Rectal smooth muscle tissue (tissue), 1 donor: Measurements from ENCODE around the gene TBC1D2.

Experiments
- H3K27ac ChIP-seq: one replicate; pipeline ENCODE4 v1.7.0; 2013; ENCODE audit warnings: low read depth, low read length, inconsistent platforms
- H3K27me3 ChIP-seq: one replicate; pipeline ENCODE4 v1.7.0; 2013; ENCODE audit warnings: low read length; ENCODE audit not compliant: control insufficient read depth, insufficient read depth
- H3K36me3 ChIP-seq: one replicate; pipeline ENCODE4 v1.7.0; 2013; ENCODE audit warnings: low read length; ENCODE audit not compliant: control insufficient read depth, insufficient read depth
- H3K4me1 ChIP-seq: one replicate; pipeline ENCODE4 v1.7.0; 2013; ENCODE audit warnings: low read length; ENCODE audit not compliant: control insufficient read depth, insufficient read depth
- H3K4me3 ChIP-seq: one replicate; pipeline ENCODE4 v1.7.0; 2013; ENCODE audit warnings: low read length
- H3K9ac ChIP-seq: one replicate; pipeline ENCODE4 v1.7.0; 2013; ENCODE audit warnings: low read length

TBC1D2 gene

GRCh38 chr9:98190757-98191105, 64.7 kb downstream of the TBC1D2 start:
- Histone ChIP-seq H3K27me3 (no peaks in the 10 kb centered on the region), H3K36me3 (no peaks in the 10 kb centered on the region), H3K4me3 (no peak overlapping the region), H3K4me1 (no peaks in the 10 kb centered on the region), H3K27ac (no peak overlapping the region), H3K9ac (no peak overlapping the region)

- H3K27ac ChIP-seq: no peak overlapping the region
- H3K4me3 ChIP-seq: no peak overlapping the region
- no peaks in the 10 kb centered on the region for H3K27me3 ChIP-seq
- no peak overlapping the region for H3K9ac ChIP-seq
- H3K36me3 ChIP-seq: no peaks in the 10 kb centered on the region
- H3K4me1 ChIP-seq: no peaks in the 10 kb centered on the region
Observed at GRCh38 chr9:98189412-98189811, 66.0 kb downstream of the TBC1D2 start.

DNA sequence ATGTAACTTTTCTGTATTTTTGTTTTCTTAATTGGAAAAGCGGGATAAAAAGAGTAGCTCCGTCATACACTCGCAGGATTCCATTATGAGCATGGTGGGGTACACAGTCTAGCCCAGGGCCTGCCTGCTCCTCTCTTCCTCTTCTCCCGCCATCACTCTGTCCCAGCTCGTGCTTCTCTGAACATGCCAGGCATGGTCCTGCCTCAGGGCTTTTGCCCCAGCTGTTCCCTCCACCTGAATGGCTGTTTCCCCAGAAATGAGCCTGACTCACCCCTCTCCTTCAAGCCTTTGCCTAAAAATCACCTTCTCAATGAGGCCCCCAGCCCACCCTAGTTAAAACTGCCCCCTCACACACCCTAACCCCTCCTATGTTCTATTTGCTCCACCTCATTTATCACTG, 67.5 kb downstream of the TBC1D2 start:
- no peak overlapping the region for H3K4me3 ChIP-seq
- no peaks in the 10 kb centered on the region for H3K36me3 ChIP-seq
- H3K27me3 ChIP-seq: no peaks in the 10 kb centered on the region
- H3K9ac ChIP-seq: no peak overlapping the region
- H3K27ac ChIP-seq: no peak overlapping the region
- no peaks in the 10 kb centered on the region for H3K4me1 ChIP-seq

GRCh38 chr9:98186236-98186635, 69.2 kb downstream of the TBC1D2 start:
- Histone ChIP-seq H3K27me3 (no peaks in the 10 kb centered on the region), H3K27ac (no peak overlapping the region), H3K4me3 (no peak overlapping the region), H3K9ac (no peak overlapping the region), H3K4me1 (no peaks in the 10 kb centered on the region), H3K36me3 (no peaks in the 10 kb centered on the region)

DNA sequence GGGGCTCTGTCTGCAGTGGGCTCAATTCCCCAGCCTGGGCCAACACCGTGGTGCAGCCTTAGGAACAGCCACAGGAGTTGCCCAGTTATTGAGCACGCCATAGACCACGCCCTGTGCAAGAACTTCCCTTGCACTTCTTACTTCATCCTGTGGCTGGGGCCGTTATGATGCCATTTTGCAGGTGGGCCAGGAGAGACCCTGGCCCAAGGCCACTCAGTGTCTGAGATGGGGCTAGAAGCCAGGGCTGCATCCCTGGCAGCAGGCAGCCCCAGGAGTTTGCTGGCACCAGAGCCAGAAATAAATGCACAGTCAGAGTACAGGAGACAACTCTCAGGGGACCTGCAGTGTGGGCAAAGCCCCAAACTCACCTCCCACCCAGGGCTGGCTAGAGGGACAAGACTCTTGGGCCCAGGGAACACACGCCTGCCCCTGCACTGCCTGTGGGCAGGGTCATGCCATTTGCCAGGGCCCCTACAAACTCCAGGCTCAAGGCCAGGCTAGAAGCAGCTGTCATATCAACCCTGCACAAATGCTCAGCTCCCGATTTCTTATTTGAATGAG, 69.8 kb downstream of the TBC1D2 start:
- no peaks in the 10 kb centered on the region for H3K4me1 ChIP-seq
- no peaks in the 10 kb centered on the region for H3K27me3 ChIP-seq
- H3K4me3 ChIP-seq: no peak overlapping the region
- no peak overlapping the region for H3K27ac ChIP-seq
- H3K9ac ChIP-seq: no peak overlapping the region
- no peaks in the 10 kb centered on the region for H3K36me3 ChIP-seq

DNA sequence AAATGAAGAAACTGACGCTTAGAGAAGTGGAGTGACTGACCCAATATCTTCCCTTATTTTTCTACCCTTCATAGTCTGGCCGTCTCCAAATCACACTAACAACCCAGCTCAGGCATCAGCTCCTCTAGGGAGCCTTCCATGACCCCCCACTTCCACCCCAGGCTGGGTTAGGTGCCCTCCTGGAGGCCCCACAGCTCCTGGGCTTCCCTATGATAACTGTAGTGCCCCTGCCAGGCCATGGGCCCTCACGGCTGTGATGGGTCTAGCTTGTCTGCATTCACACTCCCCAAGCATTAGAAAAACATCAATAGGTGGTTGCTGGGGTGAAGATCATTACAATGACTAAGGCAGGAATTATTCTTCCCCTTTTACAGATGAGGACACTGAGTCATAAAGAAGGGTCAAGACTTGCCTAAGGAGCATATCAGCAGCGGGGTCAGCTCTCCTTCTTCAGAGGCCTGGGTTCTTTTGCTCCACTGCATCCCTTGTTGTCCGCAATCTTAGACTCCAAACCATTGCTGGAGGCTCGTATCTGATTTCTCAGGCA, 70.4 kb downstream of the TBC1D2 start:
- Histone ChIP-seq H3K4me1 (no peaks in the 10 kb centered on the region), H3K4me3 (no peak overlapping the region), H3K27ac (no peak overlapping the region), H3K27me3 (no peaks in the 10 kb centered on the region), H3K36me3 (no peaks in the 10 kb centered on the region), H3K9ac (no peak overlapping the region)

GRCh38 chr9:98184326-98184725, 71.1 kb downstream of the TBC1D2 start:
- no peak overlapping the region for H3K9ac ChIP-seq

DNA sequence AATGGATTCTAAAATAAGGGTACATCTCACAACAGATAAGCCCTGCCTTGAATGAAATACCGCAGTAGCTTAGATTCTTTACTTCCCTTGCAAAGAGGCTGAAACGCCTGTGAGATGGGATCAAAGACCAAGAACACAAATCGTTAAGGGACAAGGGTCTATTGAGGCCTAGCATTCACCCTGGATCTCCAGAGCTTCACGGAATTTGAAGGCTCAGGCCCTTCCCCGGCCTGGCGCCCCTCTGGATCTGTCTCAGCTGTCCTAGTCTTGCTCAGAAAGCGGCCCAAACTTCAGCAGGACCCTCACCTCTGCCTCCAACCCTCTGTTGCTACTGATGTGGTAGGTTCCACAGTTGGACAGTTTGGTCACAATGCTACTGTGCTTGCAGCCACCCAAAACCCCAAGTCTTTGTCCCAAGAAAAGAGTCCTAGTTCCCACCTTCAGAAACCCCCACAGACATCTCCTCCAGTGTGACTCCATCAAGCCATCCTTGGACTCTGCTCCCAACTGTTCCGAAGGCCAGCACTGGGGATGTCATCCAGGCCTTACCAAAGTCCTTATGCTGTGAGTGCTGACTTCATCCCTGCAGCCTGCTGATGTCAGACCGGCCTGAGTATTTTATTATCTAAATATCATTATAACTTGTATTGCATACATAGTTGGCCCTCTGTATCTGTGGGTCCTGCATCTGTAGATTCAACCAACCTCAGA, 72.4 kb downstream of the TBC1D2 start:
- H3K36me3 ChIP-seq: no peaks in the 10 kb centered on the region
- no peak overlapping the region for H3K9ac ChIP-seq
- no peaks in the 10 kb centered on the region for H3K27me3 ChIP-seq
- H3K4me3 ChIP-seq: no peak overlapping the region
- H3K4me1 ChIP-seq: no peaks in the 10 kb centered on the region
- no peak overlapping the region for H3K27ac ChIP-seq

More at GRCh38 chr9:98184326-98184725, 71.1 kb downstream of the TBC1D2 start:
- Histone ChIP-seq H3K4me3 (no peak overlapping the region), H3K36me3 (no peaks in the 10 kb centered on the region), H3K27me3 (no peaks in the 10 kb centered on the region), H3K27ac (no peak overlapping the region), H3K4me1 (no peaks in the 10 kb centered on the region)

DNA sequence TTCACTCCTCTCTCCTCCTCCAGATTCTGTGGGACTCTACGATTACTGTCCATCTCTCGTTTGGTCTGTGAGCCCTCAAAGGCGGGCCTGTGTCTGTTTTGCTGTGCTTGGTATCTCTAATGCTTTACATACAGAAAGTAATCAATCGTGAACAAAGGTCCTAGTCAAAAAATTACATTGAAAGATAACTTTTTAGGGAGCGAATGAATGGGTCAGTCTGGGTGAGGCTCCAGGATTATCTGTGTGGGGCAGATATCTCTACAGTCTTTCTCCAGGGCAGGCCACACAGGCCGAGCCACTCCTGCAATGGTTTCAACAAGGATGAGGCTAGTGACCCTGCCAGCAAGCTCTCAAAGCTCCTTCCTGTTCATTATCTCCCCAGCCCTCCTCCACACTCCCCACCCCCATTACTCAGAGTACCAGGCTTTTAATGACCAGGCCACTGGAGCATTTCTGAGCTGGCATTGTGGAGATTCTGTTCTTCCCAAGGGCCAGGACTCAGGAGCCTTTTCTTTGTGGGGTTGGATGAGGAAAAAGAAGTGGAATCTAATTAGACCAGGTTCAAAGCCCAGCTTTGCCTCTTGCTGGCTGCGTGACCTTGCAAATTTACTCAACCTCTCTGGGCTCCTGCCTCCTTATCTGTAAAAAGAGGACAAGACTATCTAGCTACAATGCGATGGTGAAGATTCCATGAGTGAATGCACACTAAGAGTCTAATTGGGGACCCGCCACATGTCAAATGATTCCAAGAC, 73.2 kb downstream of the TBC1D2 start:
- Histone ChIP-seq H3K4me3 (no peak overlapping the region), H3K4me1 (no peaks in the 10 kb centered on the region)

GRCh38 chr9:98181746-98182068, 73.7 kb downstream of the TBC1D2 start:
- H3K4me3 ChIP-seq: no peak overlapping the region
- no peaks in the 10 kb centered on the region for H3K27me3 ChIP-seq
- H3K27ac ChIP-seq: no peak overlapping the region
- H3K4me1 ChIP-seq: no peaks in the 10 kb centered on the region
- no peaks in the 10 kb centered on the region for H3K36me3 ChIP-seq
- H3K9ac ChIP-seq: no peak overlapping the region

More for the DNA sequence above, 73.2 kb downstream of the TBC1D2 start:
- Histone ChIP-seq H3K36me3 (no peaks in the 10 kb centered on the region), H3K9ac (no peak overlapping the region), H3K27ac (no peak overlapping the region), H3K27me3 (no peaks in the 10 kb centered on the region)

GRCh38 chr9:98180996-98181395, 74.5 kb downstream of the TBC1D2 start:
- no peak overlapping the region for H3K9ac ChIP-seq
- no peaks in the 10 kb centered on the region for H3K4me1 ChIP-seq
- H3K36me3 ChIP-seq: no peaks in the 10 kb centered on the region
- no peak overlapping the region for H3K4me3 ChIP-seq
- H3K27me3 ChIP-seq: no peaks in the 10 kb centered on the region
- no peak overlapping the region for H3K27ac ChIP-seq

GRCh38 chr9:98178874-98179850, 76.3 kb downstream of the TBC1D2 start:
- no peak overlapping the region for H3K27ac ChIP-seq
- no peaks in the 10 kb centered on the region for H3K4me1 ChIP-seq

More at GRCh38 chr9:98178874-98179850, 76.3 kb downstream of the TBC1D2 start:
- Histone ChIP-seq H3K27me3 (no peaks in the 10 kb centered on the region), H3K36me3 (no peaks in the 10 kb centered on the region), H3K9ac (no peak overlapping the region), H3K4me3 (no peak overlapping the region)
